DND-41 (cell line): ENCODE data around the gene BMP2K.

ENCODE experiments used
- EZH2 ChIP-seq: IDR thresholded peaks from 3 replicates; pipeline ENCODE4 v1.6.1; 2012; ENCODE audit warnings: borderline replicate concordance, low read depth, mild to moderate bottlenecking, moderate library complexity, low read length, inconsistent platforms; ENCODE audit not compliant: severe bottlenecking
- TF ChIP-seq, protein P1 (sequence below): IDR thresholded peaks from 2 replicates; pipeline ENCODE4 v1.5.1; 2012; ENCODE audit warnings: borderline replicate concordance, low read length, moderate library complexity, mild to moderate bottlenecking; ENCODE audit not compliant: poor library complexity, severe bottlenecking; ENCODE audit errors: extremely low read depth

DNA sequence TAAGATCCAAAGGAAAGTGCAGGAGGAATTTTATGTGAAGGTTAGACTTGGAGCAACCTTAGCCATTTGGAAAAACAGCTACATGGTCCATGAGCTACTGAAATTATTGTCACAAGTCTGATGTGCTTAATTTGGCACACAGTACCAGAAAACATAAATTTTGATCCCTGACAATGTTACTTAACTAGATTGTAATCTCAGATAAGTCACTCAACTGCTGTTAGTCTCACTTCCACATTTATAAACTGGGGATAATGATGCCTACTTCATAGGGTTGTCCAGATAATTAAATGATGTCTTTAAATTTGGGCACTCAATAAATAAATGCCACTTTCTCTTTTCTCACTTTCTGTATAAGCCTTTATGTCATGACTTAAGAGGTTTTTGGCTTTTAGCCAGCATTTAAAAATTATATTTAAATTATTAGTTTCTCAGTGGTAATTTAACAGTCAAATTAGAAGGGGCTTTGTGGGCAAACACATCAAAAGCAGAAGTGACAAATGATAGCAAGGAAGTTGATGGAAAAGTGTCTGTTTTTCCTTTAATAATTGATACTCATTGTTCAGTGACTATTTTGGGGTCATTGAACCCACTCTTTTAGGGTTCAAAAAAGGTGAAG, 104.8 kb downstream of the BMP2K start:
- TF ChIP-seq, protein P1, sequence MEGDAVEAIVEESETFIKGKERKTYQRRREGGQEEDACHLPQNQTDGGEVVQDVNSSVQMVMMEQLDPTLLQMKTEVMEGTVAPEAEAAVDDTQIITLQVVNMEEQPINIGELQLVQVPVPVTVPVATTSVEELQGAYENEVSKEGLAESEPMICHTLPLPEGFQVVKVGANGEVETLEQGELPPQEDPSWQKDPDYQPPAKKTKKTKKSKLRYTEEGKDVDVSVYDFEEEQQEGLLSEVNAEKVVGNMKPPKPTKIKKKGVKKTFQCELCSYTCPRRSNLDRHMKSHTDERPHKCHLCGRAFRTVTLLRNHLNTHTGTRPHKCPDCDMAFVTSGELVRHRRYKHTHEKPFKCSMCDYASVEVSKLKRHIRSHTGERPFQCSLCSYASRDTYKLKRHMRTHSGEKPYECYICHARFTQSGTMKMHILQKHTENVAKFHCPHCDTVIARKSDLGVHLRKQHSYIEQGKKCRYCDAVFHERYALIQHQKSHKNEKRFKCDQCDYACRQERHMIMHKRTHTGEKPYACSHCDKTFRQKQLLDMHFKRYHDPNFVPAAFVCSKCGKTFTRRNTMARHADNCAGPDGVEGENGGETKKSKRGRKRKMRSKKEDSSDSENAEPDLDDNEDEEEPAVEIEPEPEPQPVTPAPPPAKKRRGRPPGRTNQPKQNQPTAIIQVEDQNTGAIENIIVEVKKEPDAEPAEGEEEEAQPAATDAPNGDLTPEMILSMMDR = no peak
- no peak for TF ChIP-seq EZH2
